NCI-H146 treated with DMSO at 0.1 percent for 48 hours (cell line): Measurements from ENCODE around the gene MGAT5.

Experiments used
- DNase-seq: peaks from one replicate; lab custom pipeline; 2025; ENCODE audit not compliant: unreplicated experiment; lab: John Stamatoyannopoulos, UW

MGAT5 gene

DNA sequence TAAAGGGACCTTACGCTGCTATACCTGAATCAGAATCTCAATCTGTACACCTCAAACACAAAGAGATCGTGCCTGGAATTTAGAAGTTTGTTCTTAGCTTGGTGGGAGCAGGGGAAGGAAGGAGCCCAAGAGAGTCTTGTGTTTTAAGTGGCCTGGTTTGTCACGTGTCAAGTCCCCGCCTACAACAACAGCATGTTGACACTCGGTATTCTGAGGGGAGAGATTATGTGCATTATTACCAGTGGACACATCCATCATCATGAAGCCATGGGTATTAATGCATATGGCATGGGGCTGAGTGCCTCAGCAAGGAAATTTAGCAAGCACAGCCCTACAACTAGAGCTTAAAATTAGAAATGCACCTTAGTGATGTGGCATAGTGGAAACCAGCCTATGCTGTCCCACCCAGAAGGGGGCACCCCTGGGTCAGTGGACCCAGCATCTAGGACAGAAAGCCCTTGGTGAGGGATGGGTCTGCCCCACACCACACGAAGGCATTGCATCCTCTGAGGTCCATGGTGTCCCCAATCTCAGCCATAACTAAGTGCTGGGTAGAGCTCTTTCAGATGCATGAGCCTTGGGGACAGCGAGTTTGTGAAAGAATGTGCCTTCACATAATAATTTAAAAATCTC lies 138.7 kb downstream of the MGAT5 start:
- no peak for DNase-seq

GRCh38 chr2:134393075-134393461 lies 139.2 kb downstream of the MGAT5 start:
- no peak for DNase-seq

GRCh38 chr2:134395779-134396178 lies 141.9 kb downstream of the MGAT5 start:
- no peak for DNase-seq

- no peak for DNase-seq
These were observed 142.6 kb downstream of the MGAT5 start for GRCh38 chr2:134396493-134396892.

DNA sequence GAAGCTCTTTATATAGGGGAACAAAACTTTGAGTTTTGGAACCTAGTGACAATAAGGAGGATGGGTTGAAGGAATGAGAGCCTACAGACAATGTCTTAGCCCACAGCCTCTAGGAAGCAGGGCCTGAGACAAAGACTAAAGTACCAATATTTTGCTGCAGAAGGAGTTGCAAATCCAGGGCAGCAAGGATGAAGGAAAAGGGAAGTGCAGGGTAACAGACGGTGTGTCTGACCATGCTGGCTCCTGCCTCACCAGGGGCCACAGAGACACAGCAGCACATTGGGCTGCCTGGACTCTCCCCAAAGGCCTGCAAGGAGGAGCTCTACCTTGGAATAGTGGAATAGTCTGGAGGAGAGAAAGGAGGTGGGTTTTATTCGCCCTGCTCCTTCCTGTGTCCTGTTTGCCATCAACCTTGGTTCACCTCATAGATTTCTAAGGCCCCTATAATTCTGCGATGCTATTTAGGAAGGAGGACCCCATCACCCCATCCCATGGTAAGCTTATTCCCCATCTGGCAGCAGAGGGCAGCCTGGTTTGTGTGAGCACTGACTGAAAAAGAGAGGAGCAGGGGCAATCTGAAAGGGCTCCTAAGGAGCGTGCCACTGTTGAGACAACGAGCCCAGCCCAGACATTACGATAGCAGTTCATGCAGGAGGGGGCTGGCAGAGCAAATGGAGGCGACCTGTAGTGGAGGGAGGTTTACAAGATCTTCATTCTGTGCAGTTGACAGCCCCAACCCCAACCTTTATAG lies 143.4 kb downstream of the MGAT5 start:
- no peak for DNase-seq

- no peak for DNase-seq
These were observed 144.4 kb downstream of the MGAT5 start for GRCh38 chr2:134398300-134398699.

- DNase-seq: no peak
These were observed 145.2 kb downstream of the MGAT5 start for GRCh38 chr2:134399096-134399495.

- DNase-seq: no peak
These were observed 147.2 kb downstream of the MGAT5 start for GRCh38 chr2:134401081-134401497.

- DNase-seq: no peak
These were observed 147.9 kb downstream of the MGAT5 start for GRCh38 chr2:134401789-134402188.

DNA sequence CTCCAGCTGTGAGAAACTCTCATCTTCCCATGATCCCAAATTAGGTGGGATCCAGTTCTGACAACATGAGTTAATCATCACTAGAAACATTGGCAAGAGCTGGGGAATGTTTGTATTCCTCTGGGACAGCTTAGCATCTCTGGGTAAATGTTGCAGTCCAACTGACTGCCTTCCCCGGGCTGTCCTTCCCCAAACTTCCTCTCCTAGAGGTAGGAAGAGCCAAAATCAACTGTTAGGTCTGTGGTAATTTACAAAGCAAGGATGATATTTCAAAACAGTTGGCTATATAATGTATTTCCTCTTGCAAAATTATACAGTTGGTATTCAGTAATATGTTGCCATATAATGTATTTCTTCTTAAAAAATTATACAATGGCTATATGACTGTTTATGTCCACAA lies 148.5 kb downstream of the MGAT5 start:
- DNase-seq: no peak

DNA sequence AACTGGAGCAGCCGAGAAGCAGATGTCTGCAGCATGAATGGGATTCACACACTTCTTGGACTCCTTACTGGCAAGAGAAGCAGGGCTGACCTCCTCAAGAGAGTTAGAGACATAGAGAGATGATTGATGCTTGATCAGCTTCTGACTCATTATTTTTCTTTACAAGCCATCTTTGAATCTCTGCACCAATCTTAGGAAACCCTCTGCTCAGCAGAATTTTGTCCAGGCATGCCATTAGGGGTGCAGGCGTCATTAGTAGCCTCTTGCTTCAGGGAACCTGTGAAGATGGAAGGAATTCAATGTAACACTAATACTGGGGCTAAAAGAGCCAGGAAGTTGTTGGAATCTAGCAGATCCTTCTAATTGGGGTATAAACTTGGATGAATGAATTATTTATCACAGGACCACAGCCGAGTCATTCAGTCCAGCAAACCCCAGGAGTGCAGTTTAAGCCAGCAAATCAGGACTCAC lies 151.8 kb downstream of the MGAT5 start:
- no peak for DNase-seq

- no peak for DNase-seq
These were observed 152.4 kb downstream of the MGAT5 start for GRCh38 chr2:134406311-134406710.

- no peak for DNase-seq
These were observed 152.9 kb downstream of the MGAT5 start for GRCh38 chr2:134406736-134407135.

GRCh38 chr2:134407154-134407890 lies 153.4 kb downstream of the MGAT5 start:
- no peak for DNase-seq

- no peak for DNase-seq
These were observed 154.5 kb downstream of the MGAT5 start for GRCh38 chr2:134408386-134408785.

DNA sequence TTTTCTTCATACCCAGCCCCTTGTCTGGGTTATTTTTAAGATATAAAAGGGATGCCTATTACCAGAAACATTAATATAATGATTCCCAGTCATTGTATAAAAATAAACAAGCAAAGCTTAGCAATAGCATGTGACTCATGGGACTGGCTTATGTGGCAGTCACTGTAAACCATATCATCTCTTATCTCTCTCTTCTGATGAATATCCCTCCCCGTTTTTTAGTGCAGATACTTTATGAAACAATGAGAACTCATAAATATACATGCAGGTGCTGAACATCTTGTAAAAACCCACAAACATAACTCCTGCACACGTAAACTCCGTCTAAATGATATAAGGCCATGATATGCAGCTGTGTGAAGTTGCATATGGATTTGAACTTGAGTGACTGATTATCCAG lies 154.9 kb downstream of the MGAT5 start:
- DNase-seq: no peak

GRCh38 chr2:134410006-134410405 lies 156.1 kb downstream of the MGAT5 start:
- DNase-seq: peak; percentile 47

DNA sequence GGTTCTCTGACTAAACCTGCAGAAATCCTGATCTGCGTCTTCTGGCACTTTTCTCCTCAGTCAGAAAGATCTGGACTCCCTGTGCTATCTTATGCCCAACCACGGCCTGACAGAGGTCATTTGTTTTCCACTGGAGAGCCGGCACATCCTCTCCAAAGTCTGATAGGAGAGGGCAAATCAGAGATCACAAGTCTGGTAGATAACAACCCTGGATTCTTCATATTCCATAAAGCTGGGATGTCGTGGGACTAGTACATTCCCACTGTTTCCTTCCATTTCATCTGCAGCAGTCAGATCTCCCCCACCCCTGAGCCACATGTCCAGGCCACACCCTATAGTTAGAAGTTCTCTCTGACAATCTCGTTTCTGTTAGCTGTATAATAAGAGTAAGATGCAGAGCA lies 157.0 kb downstream of the MGAT5 start:
- DNase-seq: no peak

GRCh38 chr2:134411279-134411827 lies 157.5 kb downstream of the MGAT5 start:
- peak; percentile 92 for DNase-seq

GRCh38 chr2:134411828-134412638 lies 158.2 kb downstream of the MGAT5 start:
- peak; percentile 92 for DNase-seq

GRCh38 chr2:134412639-134412999 lies 158.7 kb downstream of the MGAT5 start:
- DNase-seq: no peak
